Inflammatory macrophage (primary cell): ENCODE data around the gene MAGI2.

Experiments
- DNase-seq, 2 donors: peaks; one replicate each; pipeline ENCODE4 v3.0.0-alpha.2; 2020 to 2022

Gene MAGI2

DNA sequence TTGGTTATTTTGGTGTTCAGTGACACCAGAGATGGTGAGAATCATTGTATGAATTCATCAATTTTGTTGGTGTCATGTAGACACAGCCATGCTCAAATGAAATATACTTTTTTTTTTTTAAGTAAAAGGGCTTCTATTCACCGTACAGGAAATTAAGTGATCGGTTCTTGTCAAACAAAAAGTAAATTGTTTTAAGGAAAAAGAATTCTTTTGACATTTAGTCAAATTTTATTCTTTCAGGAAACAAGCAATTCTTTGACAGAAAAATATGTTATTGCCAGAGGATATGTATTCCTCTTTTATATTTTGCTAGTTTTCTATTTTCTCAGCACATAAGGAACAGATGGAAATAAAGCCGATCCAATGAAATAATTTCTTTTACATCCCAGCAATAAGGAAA, 551.9 kb downstream of the MAGI2 start:
- no peak for DNase-seq

DNA sequence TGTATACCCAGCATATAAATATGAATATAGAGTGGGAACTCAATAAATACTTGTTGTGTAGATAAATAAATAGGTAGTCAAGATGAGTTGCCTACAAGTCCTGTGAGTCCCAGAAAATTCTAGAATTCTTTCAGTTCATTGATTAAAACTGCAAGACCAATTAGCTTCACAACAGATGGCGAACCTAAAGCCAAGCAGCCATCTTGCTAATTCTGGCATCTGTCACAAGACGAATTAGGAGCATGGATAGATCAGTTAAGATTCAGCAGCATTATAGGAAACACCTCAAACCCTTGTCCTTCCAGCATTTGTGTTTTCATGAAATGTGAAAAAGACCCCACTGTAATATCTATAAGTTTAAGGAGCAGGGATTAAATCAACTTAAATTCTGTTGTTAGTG, 552.7 kb downstream of the MAGI2 start:
- no peak for DNase-seq

DNA sequence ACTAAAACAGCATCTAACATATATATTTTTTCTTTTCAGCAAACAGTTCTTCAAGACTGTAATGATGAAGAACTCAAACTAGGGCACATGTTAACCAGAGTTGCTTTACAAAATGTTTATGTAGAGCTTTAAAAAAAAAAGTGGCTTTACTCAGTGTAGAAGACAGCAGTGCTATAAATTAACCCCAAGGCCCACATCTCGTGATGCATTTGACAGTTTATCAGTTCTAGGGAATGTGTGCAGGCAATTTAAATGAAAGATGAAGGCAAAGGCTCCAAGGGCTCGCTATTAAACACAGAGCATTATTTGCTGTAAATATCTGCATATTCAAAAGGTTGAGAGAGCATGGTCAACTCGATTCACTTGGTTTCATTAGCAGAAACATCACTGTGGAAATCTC, 558.1 kb downstream of the MAGI2 start:
- no peak for DNase-seq

DNA sequence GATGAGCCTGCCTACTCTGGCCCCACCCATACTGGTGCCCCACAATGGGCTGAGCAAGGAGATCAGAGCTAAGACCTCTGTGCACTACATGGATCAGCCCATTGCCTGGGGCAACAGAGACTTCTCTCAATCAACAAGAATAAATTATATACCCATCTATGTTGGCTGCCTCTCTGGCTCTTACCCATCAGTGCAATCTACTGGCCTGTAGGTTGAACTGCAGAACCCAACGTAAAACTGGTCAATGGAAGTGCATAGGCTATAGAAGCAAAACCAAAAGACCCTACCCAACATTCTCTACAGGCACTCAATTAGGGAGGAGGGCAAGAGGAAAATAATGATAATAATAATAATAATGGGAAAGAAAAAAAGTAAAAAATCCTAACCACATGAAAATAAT, 574.3 kb downstream of the MAGI2 start:
- DNase-seq: no peak

DNA sequence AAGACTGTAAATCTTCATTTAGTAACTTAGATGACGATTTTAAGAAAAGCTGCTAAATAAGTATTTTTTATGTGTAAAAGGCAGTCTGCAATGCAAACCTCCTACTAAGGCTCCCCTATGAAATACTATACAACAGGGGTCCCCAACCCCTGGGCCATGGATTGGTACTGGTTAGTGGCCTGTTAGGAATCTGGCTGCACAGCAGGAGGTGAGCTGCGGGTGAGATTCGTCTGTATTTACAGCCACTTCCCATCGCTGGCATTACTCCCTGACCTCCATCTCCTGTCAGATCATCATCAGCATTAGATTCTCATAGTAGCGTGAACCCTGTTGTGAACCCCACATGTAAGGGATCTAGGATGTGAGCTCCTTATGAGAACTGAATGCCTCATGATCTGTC, 580.4 kb downstream of the MAGI2 start:
- no peak for DNase-seq

DNA sequence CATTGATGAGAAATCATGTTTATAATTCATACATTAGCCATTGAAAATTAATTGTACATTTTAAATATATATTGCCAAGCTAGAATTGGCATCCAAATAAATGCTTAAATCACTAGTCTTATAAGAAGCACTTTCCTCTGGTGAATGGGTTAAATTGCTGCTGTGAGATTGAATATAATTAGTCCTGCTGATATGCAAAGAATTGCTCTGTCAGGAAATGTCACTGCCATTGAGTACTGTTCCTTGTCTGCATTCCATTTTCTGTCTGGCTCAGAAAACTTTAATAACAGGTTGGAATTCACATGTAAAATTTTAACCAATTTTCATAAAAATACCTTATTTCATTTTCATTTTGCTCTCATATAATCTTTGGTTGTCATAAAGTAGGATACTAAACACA, 589.1 kb downstream of the MAGI2 start:
- DNase-seq: no peak

DNA sequence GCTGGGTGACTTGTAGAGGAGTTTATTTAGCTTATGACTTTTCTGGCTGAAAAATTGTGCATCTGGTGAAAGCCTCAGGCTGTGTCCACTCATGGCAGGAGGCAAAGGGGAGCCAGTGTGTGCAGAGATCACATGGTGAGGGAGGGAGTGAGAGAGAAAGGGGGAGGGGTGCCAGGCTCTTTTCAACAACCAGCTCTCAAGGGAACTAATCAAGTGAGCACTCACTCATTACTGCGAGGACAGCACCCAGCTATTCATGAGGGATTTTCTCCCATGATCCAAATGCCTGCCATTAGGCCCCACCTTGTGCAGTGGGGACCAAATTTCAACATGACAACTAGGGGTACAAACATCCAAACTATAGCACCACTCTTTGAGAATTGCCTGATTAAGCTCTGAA, 590.2 kb downstream of the MAGI2 start:
- DNase-seq: no peak

DNA sequence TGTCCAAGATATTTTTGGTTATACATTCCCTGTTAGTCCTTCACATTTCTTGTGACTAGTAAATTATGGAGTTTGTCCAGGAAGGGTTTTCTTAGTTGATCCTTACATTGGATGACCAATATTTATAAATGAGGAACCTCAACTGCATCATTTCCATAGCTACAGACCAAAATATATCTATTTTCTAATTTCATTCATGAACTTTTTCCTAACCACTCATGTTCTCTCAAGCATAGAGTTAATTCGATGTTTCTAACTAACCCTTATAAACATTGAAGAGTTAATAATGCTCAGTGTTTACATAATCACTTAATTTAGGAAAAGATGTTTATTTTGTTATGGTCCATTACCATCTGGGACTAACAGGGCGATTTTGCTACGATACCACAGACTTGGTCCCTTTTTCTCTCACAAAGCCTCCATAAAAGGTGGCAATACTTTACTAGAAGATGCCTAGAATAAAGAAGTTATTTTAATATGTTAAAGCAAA, 591.0 kb downstream of the MAGI2 start:
- no peak for DNase-seq

DNA sequence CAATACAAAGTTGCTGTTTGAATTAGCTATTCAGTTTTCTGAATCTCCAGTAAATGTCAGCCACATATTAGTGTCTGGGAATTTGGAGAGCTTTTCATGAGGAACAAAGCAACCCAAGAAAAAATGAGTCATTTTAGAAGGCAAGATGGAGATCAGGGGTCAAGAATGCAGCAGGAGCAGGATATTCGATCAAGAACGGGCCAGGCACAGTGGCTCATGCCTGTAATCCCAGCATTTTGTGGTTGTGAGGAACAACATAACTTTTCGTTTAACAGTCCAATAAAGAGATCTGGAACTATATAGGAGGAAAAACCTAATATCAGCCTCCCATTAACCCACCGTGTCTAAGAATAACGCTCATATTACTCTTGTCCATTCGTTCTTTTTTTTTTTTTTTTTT, 600.5 kb downstream of the MAGI2 start:
- no peak for DNase-seq

DNA sequence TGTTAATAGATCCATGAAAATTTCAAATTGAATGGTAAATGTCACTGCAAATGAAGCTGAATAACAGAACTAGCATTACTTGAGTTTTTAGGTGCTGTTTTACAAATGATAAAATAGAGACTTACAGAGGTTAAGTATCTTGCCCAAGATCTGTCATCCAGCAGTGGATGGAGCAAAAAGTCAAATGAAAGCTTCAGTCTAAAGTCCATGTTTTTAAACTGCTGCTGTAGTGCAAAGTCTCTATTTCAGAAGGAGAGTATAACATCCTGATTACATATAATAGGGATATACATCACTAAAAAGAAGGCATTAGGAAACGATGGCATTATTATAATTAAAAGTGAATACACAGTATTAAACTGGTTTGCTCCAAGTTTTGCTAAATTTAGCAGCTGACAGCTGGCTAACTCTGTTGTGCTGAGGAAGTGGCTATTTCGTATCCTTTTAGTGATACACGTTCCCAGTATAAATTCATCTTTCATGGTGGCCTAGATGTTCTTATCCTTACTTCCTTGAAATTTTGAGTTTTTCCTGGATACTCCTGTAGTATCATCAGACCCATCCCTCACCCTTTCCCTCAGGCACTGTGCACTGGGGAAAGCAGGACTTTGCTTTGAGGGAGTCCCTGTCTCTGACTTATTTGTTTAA, 603.2 kb downstream of the MAGI2 start:
- DNase-seq: no peak

DNA sequence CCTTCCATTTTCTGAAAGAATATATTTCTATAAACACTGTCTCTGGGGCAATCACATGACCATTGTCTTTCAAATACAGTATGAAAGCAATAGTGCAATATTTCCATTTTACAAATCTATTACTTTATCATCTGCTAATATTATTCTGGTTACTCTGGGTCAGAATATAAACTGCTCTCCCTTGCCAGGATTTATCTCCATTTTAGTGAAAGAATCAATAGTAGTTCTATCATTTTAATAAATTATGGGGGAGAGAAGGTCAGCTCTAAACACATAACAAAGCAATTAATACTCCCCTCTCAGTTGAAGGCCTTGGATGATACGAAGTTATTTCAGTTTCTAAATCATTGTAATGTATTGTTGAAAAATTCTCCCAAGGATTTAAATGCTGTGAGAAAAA, 608.3 kb downstream of the MAGI2 start:
- DNase-seq: no peak

DNA sequence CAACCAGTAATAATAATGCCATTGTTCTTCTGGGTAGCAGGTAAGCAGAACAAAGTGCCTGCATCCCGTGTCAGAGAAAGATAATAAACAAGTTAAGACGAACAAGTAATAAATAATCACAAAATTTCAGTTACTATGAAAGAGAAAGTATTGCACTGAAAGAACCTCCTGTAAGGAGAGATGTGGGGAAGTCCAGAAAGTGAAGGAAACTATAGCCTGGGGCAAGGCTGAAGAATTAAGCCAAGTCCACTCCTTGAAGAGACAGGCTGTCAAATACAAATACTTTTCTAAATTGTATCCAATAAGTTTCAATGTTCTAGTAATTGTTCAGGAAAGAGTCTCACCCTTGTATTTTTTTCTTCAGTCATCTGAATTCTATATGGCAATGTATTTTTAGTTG, 611.4 kb downstream of the MAGI2 start:
- no peak for DNase-seq

DNA sequence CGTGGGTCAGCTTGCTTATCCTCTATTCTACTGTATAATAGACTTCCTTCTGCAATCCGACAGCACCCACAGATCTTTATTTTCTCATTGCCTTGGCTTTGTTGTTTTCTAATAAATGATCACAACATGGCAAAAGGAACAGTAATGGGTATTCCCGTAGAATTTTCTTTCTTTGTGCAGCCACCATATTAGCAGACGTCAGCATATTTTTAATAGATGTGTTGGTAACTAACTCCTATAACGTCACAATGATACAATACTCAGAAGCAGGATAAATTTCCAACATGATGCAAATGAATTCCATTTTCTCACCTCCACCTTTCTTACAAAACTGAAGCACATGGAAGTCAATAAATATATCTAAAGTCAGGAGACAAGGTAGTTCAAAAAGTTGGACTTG, 617.6 kb downstream of the MAGI2 start:
- no peak for DNase-seq

DNA sequence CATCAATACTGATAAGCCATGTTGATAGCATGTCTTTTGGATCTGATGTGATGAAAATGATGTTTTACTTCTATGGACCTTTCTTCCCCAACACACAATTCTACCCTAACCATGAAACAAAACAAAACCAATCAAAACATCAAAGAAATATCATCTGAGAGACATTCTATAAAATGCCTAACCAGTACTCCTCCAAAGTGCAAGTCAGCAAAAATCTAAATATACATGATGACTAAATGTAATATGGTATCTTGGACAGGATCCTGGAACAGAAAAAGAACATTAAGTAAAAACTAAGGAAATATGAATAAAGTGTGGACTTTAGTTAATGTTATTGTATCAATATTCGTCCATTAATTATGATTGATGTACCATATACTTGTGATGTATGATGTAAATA, 625.1 kb downstream of the MAGI2 start:
- DNase-seq: no peak

DNA sequence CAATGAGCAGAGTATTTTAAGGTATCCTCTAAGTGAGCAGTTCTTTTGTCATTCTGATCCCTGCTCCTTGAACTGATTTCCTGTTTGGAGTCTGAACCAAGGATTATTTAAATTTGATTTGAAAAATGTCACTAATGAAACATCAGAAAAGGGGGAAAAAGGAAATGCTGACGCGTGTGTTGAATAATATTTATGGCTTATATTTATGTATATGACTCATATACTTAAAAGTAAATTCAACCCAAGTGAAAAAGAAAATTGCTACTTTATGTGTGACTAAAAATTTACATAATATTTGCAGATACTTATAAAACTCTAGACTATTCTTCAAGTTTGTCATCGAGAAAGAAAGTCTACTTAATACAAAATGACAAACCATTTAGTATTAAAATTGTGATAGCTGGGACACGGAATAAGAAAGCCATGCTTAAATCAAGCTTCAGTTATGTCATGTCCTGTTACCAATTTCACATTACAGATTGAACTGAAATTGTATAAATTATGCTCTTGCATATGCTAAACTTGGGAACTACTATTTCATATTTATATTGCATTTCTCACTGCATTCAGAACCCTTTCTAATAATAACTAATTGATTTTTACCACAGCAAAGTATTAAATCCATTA, 649.9 kb downstream of the MAGI2 start:
- no peak for DNase-seq

DNA sequence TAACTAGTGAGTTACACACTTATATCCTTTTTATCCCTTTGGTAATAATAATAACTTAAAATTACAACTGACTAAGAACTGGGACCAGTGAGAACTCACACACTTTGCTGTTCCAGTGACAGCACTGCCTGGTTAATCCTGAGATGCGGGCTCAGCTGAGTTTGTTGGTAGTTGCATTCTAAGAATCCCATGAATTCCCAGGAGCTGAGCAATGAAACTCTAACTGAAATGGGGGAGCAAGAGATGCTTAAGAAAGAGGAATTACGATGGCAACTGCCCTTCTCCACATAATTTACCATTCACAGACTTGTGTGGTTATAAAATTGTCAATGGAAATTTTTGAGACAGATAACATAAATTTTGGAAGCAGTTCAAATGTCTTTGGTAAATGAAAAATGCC, 659.4 kb downstream of the MAGI2 start:
- no peak for DNase-seq

DNA sequence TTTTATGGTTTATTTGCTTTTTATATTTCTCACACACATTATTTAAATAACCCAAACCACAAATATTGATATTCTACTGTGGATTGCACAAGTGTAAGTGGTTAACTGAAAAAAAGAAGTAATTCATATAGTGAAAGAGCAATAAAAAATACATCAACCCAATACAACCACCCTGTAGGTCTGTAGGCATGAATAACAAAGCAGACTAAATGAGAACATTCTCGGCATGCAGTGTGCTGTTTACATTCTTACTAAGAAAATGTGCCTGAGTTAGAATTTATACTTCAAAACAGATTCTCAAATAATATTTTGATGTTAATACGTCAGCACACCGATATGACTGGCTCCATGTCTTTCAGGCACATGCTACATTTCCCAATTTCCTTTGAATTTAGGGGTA, 660.8 kb downstream of the MAGI2 start:
- no peak for DNase-seq

DNA sequence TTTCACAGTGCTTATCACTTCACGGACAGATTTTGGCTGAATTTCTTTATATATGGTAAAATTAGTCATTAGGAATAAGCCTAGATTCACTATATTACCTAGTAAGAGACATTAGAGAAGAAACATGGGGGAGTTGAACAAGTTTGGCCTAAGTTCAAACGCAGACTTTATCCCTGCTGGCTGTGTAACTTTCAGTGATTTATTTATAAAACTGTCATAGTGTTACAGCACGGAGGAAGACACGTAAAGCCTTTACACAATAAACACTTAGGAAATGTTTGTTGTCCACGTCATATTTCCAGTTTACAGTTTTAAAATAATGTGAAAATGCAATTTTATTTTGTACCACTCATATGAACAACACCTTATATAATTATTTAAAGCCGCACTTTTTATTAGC, 661.5 kb downstream of the MAGI2 start:
- no peak for DNase-seq

DNA sequence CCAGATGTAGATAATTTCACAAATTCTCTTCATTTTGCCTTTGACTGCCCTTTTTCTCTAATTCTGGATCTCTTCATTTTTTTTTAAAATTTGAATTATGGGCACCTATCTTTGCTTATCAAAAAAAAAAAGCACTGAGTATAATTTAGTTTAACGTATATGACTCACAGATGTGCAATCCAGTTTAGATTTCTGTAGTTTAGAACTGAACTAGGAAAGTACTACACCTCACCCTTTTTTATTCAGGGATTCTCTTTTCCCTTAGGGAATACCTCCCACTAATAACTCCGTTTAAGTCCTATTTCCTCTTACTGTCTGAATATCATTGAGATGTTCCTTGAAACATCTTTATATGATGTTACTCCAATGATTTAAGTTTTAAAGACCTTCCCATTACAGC, 665.0 kb downstream of the MAGI2 start:
- no peak for DNase-seq

DNA sequence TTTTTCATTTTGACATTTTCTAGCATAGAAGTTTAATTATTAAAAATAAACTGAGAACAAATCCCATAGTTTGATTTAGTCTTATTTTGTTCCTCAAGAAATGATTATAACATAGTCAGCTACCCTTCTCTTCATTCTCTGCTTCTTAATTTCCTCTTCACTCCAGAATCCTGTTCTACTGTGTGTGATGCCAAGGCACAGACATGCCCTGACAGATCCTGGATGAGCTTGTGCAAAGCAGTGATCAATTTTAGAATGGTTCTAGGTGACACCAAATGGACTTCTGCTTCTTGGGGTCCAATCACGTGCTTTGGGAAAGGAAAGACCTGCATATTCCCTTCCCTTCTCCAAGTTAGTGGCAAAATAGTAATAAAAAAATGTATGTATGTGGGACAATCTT, 665.6 kb downstream of the MAGI2 start:
- DNase-seq: no peak

DNA sequence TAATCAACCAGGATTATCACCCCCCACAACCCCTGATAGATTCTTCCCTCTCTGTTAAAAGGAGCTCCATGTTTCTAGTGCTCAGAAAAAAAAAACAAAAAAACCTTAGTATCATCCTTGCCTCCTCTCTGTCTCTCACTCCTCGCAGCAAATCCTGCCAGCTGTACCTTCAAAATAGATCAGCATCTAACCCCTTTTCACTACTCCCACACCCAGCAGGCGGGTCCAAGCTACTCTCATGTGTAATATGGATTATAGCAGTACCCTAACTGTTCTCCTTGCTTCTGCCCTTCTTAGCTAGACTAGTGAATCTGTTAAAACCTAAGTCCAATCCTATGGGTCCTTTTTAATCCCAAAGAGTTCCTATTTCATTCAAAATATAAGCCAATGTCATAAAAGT, 667.4 kb downstream of the MAGI2 start:
- no peak for DNase-seq

DNA sequence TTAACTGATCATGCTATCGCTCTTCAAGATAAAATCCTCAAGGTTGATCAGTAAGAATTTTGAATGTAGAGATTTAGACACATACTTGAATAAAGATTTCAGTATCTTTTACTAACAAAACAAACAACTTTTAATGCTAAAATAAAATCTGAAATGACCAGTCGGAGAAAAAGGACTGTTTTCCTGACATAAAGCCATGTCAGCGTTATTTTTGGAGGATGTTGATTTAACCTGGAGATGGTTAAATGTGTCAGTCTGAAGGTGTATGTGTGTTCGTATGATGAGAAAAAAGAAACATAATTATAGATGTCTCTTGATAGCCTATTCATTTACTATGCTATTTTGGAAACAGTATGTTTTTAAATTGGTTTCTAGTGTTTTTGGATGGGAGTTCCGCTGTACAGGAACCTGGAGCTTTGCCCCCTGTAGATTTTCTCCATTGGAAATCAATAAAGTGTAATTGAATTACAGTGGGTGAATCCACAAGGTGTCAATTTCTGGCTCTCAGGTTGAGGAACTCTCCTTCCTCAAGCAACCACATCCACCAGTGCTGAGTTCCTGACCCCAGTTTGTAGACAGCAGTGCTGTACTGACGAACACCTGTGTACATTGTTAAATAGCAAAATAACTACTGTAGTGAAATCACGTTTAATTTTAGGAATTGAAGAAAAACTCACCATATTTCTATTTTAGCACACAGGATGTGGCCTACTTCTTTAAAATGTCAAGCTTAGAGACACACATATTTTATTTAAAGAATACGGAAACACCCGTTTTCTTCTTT, 670.1 kb downstream of the MAGI2 start:
- DNase-seq: no peak

DNA sequence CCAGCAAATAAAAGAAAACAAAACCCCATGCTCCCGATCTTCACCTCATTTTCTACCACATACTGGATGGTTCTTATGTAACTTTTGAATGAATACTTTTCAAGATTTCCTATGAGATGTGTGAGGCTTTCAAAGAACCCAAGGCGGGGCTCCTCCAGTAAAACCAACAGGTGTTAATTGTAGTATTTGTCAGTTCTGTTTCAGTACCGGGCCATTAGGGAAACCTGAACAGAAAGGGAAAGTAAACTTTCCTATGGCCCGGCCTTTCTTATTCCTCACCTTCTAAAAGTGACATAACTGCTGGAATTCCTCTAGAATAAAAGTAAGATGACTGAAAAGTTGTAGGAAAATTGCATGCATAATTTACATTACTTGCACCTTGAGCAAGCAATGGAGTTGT, 672.9 kb downstream of the MAGI2 start:
- no peak for DNase-seq

DNA sequence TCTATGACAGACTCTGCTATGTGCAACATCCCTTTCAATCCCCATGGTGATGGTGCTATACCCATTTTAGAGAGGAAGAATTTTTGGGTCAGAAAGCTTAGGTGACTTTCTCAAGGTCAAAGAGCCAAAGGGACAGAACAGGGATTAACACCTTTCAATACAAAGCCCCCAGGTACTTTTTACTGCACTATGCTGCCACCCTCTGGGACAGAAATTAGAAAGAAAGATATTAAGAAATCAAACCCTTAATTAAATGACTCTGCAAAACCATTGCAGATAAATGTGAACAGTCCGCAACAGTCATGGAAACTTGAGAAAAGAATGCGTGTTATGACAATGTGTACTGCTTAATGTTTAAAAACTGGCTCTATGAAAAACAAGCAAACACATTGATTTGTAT, 673.7 kb downstream of the MAGI2 start:
- no peak for DNase-seq
